ENCODE results near the gene TTLL7.

The TTLL7 gene

GRCh38 chr1:83845437-83846071, 153.4 kb downstream of the TTLL7 start:
- no peaks in the 10 kb centered on the region for H3K36me3 ChIP-seq (ENCODE audit: control insufficient read depth, insufficient read depth, low read length)

GRCh38 chr1:83844546-83844945, 154.4 kb downstream of the TTLL7 start:
- H3K27me3 ChIP-seq (replicated peaks; ENCODE audit: control insufficient read depth, insufficient read depth, low read length) = no peaks in the 10 kb centered on the region
- no peak for TF ChIP-seq CTCF (IDR thresholded peaks at IDR 0.05; ENCODE audit: insufficient read depth, low read length, poor library complexity, severe bottlenecking)
- DNase-seq (ENCODE audit: extremely low read depth, insufficient read length) = no peak

More at GRCh38 chr1:83845437-83846071, 153.4 kb downstream of the TTLL7 start:
- Histone ChIP-seq H3K27me3 (replicated peaks; ENCODE audit: control insufficient read depth, insufficient read depth, low read length) (no peaks in the 10 kb centered on the region), H3K4me3 (replicated peaks; ENCODE audit: low read depth, low read length) (no peak overlapping the region)
- no peak for DNase-seq (ENCODE audit: extremely low read depth, insufficient read length)
- TF ChIP-seq CTCF (IDR thresholded peaks at IDR 0.05; ENCODE audit: insufficient read depth, low read length, poor library complexity, severe bottlenecking) = no peak

GRCh38 chr1:83839566-83840173, 159.3 kb downstream of the TTLL7 start:
- no peak for DNase-seq (ENCODE audit: extremely low read depth, insufficient read length)
- Histone ChIP-seq H3K4me3 (replicated peaks; ENCODE audit: low read depth, low read length) (no peak overlapping the region), H3K36me3 (ENCODE audit: control insufficient read depth, insufficient read depth, low read length) (no peaks in the 10 kb centered on the region), H3K27me3 (replicated peaks; ENCODE audit: control insufficient read depth, insufficient read depth, low read length) (no peaks in the 10 kb centered on the region)
- TF ChIP-seq CTCF (IDR thresholded peaks at IDR 0.05; ENCODE audit: insufficient read depth, low read length, poor library complexity, severe bottlenecking) = no peak

More at GRCh38 chr1:83844546-83844945, 154.4 kb downstream of the TTLL7 start:
- H3K4me3 ChIP-seq (replicated peaks; ENCODE audit: low read depth, low read length) = no peak overlapping the region
- H3K36me3 ChIP-seq (ENCODE audit: control insufficient read depth, insufficient read depth, low read length) = no peaks in the 10 kb centered on the region

GRCh38 chr1:83838573-83838972, 160.4 kb downstream of the TTLL7 start:
- TF ChIP-seq CTCF (IDR thresholded peaks at IDR 0.05; ENCODE audit: insufficient read depth, low read length, poor library complexity, severe bottlenecking) = no peak
- Histone ChIP-seq H3K27me3 (replicated peaks; ENCODE audit: control insufficient read depth, insufficient read depth, low read length) (no peaks in the 10 kb centered on the region), H3K36me3 (ENCODE audit: control insufficient read depth, insufficient read depth, low read length) (no peaks in the 10 kb centered on the region), H3K4me3 (replicated peaks; ENCODE audit: low read depth, low read length) (no peak overlapping the region)
- no peak for DNase-seq (ENCODE audit: extremely low read depth, insufficient read length)

GRCh38 chr1:83836543-83836942, 162.4 kb downstream of the TTLL7 start:
- Histone ChIP-seq H3K36me3 (ENCODE audit: control insufficient read depth, insufficient read depth, low read length) (no peaks in the 10 kb centered on the region), H3K27me3 (replicated peaks; ENCODE audit: control insufficient read depth, insufficient read depth, low read length) (no peaks in the 10 kb centered on the region), H3K4me3 (replicated peaks; ENCODE audit: low read depth, low read length) (no peak overlapping the region)
- no peak for DNase-seq (ENCODE audit: extremely low read depth, insufficient read length)
- TF ChIP-seq CTCF (IDR thresholded peaks at IDR 0.05; ENCODE audit: insufficient read depth, low read length, poor library complexity, severe bottlenecking) = no peak
